Parathyroid adenoma (tissue), 2 donors: ENCODE measurements around the gene KRTAP10-10.

Source experiments
- H2AFZ ChIP-seq: fragments of 300-600 bp; sonication (generic); one replicate; pipeline ENCODE4 v1.7.0; 2017; ENCODE audit warnings: antibody characterized with exemption, mild to moderate bottlenecking
- H3K27ac ChIP-seq: fragments of 300-600 bp; sonication (generic); one replicate; pipeline ENCODE4 v1.7.0; 2017
- H3K27me3 ChIP-seq: fragments of 300-600 bp; sonication (generic); one replicate; pipeline ENCODE4 v1.7.0; 2017; ENCODE audit warnings: low read length; ENCODE audit not compliant: control insufficient read depth, insufficient read depth
- H3K36me3 ChIP-seq: fragments of 300-600 bp; sonication (generic); one replicate; pipeline ENCODE4 v1.7.0; 2017; ENCODE audit warnings: low read length; ENCODE audit not compliant: control insufficient read depth, insufficient read depth
- H3K4me1 ChIP-seq: fragments of 300-600 bp; sonication (generic); one replicate; pipeline ENCODE4 v1.7.0; 2017; ENCODE audit warnings: control low read depth
- H3K4me2 ChIP-seq: fragments of 300-600 bp; sonication (generic); one replicate; pipeline ENCODE4 v1.7.0; 2017; ENCODE audit warnings: low read length
- H3K4me3 ChIP-seq: fragments of 300-600 bp; sonication (generic); one replicate; pipeline ENCODE4 v1.7.0; 2017; ENCODE audit warnings: low read depth, low read length
- H3K79me2 ChIP-seq: fragments of 300-600 bp; sonication (generic); one replicate; pipeline ENCODE4 v1.7.0; 2017; ENCODE audit warnings: control low read depth
- H3K9ac ChIP-seq: fragments of 300-600 bp; sonication (generic); one replicate; pipeline ENCODE4 v1.7.0; 2017; ENCODE audit warnings: mild to moderate bottlenecking
- H3K9me3 ChIP-seq: fragments of 300-600 bp; sonication (generic); one replicate; pipeline ENCODE4 v1.7.0; 2017; ENCODE audit warnings: low read length; ENCODE audit not compliant: control insufficient read depth
- TF ChIP-seq, protein P1 (sequence below): fragments of 300-600 bp; sonication (generic); IDR thresholded peaks from one replicate; pipeline ENCODE4 v1.7.0; 2017; ENCODE audit warnings: antibody characterized with exemption, mild to moderate bottlenecking
- donor health status: primary hyperparathyroidism.

KRTAP10-10 gene

GRCh38 chr21:44615466-44615865 is 21.7 kb upstream of the KRTAP10-10 start:
- H3K9ac ChIP-seq = no peak overlapping the region
- H3K4me2 ChIP-seq = no peak overlapping the region
- H3K79me2 ChIP-seq = no peaks in the 10 kb centered on the region
- no peaks in the 10 kb centered on the region for H3K4me1 ChIP-seq
- TF ChIP-seq, protein P1, sequence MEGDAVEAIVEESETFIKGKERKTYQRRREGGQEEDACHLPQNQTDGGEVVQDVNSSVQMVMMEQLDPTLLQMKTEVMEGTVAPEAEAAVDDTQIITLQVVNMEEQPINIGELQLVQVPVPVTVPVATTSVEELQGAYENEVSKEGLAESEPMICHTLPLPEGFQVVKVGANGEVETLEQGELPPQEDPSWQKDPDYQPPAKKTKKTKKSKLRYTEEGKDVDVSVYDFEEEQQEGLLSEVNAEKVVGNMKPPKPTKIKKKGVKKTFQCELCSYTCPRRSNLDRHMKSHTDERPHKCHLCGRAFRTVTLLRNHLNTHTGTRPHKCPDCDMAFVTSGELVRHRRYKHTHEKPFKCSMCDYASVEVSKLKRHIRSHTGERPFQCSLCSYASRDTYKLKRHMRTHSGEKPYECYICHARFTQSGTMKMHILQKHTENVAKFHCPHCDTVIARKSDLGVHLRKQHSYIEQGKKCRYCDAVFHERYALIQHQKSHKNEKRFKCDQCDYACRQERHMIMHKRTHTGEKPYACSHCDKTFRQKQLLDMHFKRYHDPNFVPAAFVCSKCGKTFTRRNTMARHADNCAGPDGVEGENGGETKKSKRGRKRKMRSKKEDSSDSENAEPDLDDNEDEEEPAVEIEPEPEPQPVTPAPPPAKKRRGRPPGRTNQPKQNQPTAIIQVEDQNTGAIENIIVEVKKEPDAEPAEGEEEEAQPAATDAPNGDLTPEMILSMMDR = no peak
- H3K4me3 ChIP-seq = no peak overlapping the region
- H3K9me3 ChIP-seq = no peaks in the 10 kb centered on the region
- no peak overlapping the region for H2AFZ ChIP-seq
- no peaks in the 10 kb centered on the region for H3K27me3 ChIP-seq
- H3K27ac ChIP-seq = no peak overlapping the region
- H3K36me3 ChIP-seq = no peaks in the 10 kb centered on the region

GRCh38 chr21:44615911-44616590 is 21.1 kb upstream of the KRTAP10-10 start:
- no peaks in the 10 kb centered on the region for H3K36me3 ChIP-seq
- no peaks in the 10 kb centered on the region for H3K27me3 ChIP-seq
- H2AFZ ChIP-seq = no peak overlapping the region
- H3K27ac ChIP-seq = no peak overlapping the region
- H3K9ac ChIP-seq = no peak overlapping the region
- TF ChIP-seq, protein P1 = no peak
- H3K79me2 ChIP-seq = no peaks in the 10 kb centered on the region
- H3K4me3 ChIP-seq = no peak overlapping the region
- H3K4me1 ChIP-seq = no peaks in the 10 kb centered on the region
- H3K9me3 ChIP-seq = no peaks in the 10 kb centered on the region
- no peak overlapping the region for H3K4me2 ChIP-seq

GRCh38 chr21:44616591-44616926 is 20.6 kb upstream of the KRTAP10-10 start:
- Histone ChIP-seq H3K27me3 (no peaks in the 10 kb centered on the region), H3K79me2 (no peaks in the 10 kb centered on the region), H2AFZ (no peak overlapping the region), H3K9ac (no peak overlapping the region), H3K4me2 (no peak overlapping the region), H3K4me1 (no peaks in the 10 kb centered on the region), H3K4me3 (no peak overlapping the region), H3K9me3 (no peaks in the 10 kb centered on the region), H3K27ac (no peak overlapping the region), H3K36me3 (no peaks in the 10 kb centered on the region)
- TF ChIP-seq, protein P1 = no peak

DNA sequence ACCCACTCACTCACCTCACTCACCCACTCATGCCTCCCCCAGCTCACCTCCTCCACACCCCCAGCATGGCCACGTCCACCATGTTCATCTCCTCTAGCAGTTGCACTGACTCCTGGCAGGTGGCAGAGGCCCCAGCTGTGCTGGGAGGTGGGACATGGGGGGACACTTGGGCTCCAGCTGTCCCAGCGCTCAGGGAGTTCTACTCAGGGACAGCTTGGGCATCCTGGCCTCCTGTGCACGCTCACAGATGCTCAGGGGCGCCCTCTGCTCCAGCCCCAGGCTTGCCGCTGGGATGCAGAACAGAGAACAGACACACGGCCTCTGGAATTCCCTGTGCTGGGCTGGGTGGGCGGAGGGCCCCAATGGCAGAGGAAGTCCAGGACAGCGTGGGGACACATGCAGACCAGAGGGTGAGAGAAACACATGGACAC is 20.1 kb upstream of the KRTAP10-10 start:
- TF ChIP-seq, protein P1 = no peak

GRCh38 chr21:44618504-44618903 is 18.7 kb upstream of the KRTAP10-10 start:
- Histone ChIP-seq H3K27me3 (no peaks in the 10 kb centered on the region), H3K4me1 (no peaks in the 10 kb centered on the region), H3K79me2 (no peaks in the 10 kb centered on the region), H3K36me3 (no peaks in the 10 kb centered on the region), H3K9ac (no peak overlapping the region), H3K4me2 (no peak overlapping the region), H2AFZ (no peak overlapping the region), H3K27ac (no peak overlapping the region), H3K9me3 (no peaks in the 10 kb centered on the region), H3K4me3 (no peak overlapping the region)
- TF ChIP-seq, protein P1 = no peak

More for the DNA sequence above, 20.1 kb upstream of the KRTAP10-10 start:
- Histone ChIP-seq H3K27ac (no peak overlapping the region), H3K9ac (no peak overlapping the region), H3K4me1 (no peaks in the 10 kb centered on the region), H3K4me3 (no peak overlapping the region), H3K27me3 (no peaks in the 10 kb centered on the region), H3K36me3 (no peaks in the 10 kb centered on the region), H3K4me2 (no peak overlapping the region), H3K79me2 (no peaks in the 10 kb centered on the region), H2AFZ (no peak overlapping the region), H3K9me3 (no peaks in the 10 kb centered on the region)
